ENCODE data around the gene RAD51B. TPM values are rescaled to one million over a fixed set of nuclear protein-coding genes. Genes with fewer than 3 reads are reported as not detected.

RAD51B gene
- total RNA-seq, 1 experiment from 2014 or later, result 23.3 TPM

- ChIA-PET CTCF (no interaction called here), POLR2A (ENCODE audit: low non-redundant PET) (interaction anchor here (0.6 kb wide), 1 partner anchor 465 kb away, joined by 4 read pairs; no protein-coding TSS in a partner anchor)
- intact Hi-C loops (cut with micrococcal nuclease; ENCODE audit: unreplicated experiment), result no loop called here
- H3K36me3 ChIP-seq (ENCODE audit: insufficient read depth, low read length, poor library complexity, severe bottlenecking), result no peaks in the 10 kb centered on the region
- peaks cover 21% of the 10 kb centered on the region for H3K4me1 ChIP-seq (ENCODE audit: insufficient read depth, low read length, poor library complexity, severe bottlenecking)
- no peak overlapping the region for H3K4me3 ChIP-seq (ENCODE audit: low read depth, low read length, poor library complexity, severe bottlenecking)
- no peak overlapping the region for H3K27ac ChIP-seq (ENCODE audit: low read depth, low read length, poor library complexity, severe bottlenecking)
- no TSS peak for BruUV-seq (replicated peaks)
- no peak for DNase-seq (ENCODE audit: low spot score)
- no peaks in the 10 kb centered on the region for H3K9me3 ChIP-seq (ENCODE audit: low read depth, low read length, poor library complexity, severe bottlenecking)
- H3K27me3 ChIP-seq (replicated peaks; ENCODE audit: insufficient read depth, low read depth, low read length, poor library complexity), result no peaks in the 10 kb centered on the region
- TF ChIP-seq EZH2 (IDR thresholded peaks at IDR 0.05; ENCODE audit: borderline replicate concordance, low read depth, low read length, poor library complexity, severe bottlenecking) (no peak), CTCF (conservative IDR thresholded peaks at IDR 0.05; ENCODE audit: low read depth, low read length) (no peak)
These were observed 545.2 kb downstream of the RAD51B start for GRCh38 chr14:68364792-68365192.

- BruUV-seq (replicated peaks), result no TSS peak
- no peaks in the 10 kb centered on the region for H3K36me3 ChIP-seq (ENCODE audit: insufficient read depth, low read length, poor library complexity, severe bottlenecking)
- H3K4me3 ChIP-seq (ENCODE audit: low read depth, low read length, poor library complexity, severe bottlenecking), result no peak overlapping the region
- TF ChIP-seq CTCF (conservative IDR thresholded peaks at IDR 0.05; ENCODE audit: low read depth, low read length) (no peak), EZH2 (IDR thresholded peaks at IDR 0.05; ENCODE audit: borderline replicate concordance, low read depth, low read length, poor library complexity, severe bottlenecking) (no peak)
- ChIA-PET POLR2A (ENCODE audit: low non-redundant PET) (interaction anchor here (0.6 kb wide), 1 partner anchor 464 kb away, joined by 4 read pairs; no protein-coding TSS in a partner anchor), CTCF (no interaction called here)
- H3K4me1 ChIP-seq (ENCODE audit: insufficient read depth, low read length, poor library complexity, severe bottlenecking), result peaks cover 25% of the 10 kb centered on the region
- no peak overlapping the region for H3K27ac ChIP-seq (ENCODE audit: low read depth, low read length, poor library complexity, severe bottlenecking)
- no peaks in the 10 kb centered on the region for H3K9me3 ChIP-seq (ENCODE audit: low read depth, low read length, poor library complexity, severe bottlenecking)
- no peaks in the 10 kb centered on the region for H3K27me3 ChIP-seq (replicated peaks; ENCODE audit: insufficient read depth, low read depth, low read length, poor library complexity)
- no peak for DNase-seq (ENCODE audit: low spot score)
- intact Hi-C loops (cut with micrococcal nuclease; ENCODE audit: unreplicated experiment), result no loop called here
These were observed 545.6 kb downstream of the RAD51B start for GRCh38 chr14:68365228-68365627.

GRCh38 chr14:68366656-68367055 is 547.1 kb downstream of the RAD51B start:
- Histone ChIP-seq H3K4me1 (ENCODE audit: insufficient read depth, low read length, poor library complexity, severe bottlenecking) (peaks cover 24% of the 10 kb centered on the region), H3K36me3 (ENCODE audit: insufficient read depth, low read length, poor library complexity, severe bottlenecking) (no peaks in the 10 kb centered on the region), H3K27me3 (replicated peaks; ENCODE audit: insufficient read depth, low read depth, low read length, poor library complexity) (no peaks in the 10 kb centered on the region), H3K4me3 (ENCODE audit: low read depth, low read length, poor library complexity, severe bottlenecking) (no peak overlapping the region), H3K27ac (ENCODE audit: low read depth, low read length, poor library complexity, severe bottlenecking) (no peak overlapping the region), H3K9me3 (ENCODE audit: low read depth, low read length, poor library complexity, severe bottlenecking) (no peaks in the 10 kb centered on the region)
- TF ChIP-seq EZH2 (IDR thresholded peaks at IDR 0.05; ENCODE audit: borderline replicate concordance, low read depth, low read length, poor library complexity, severe bottlenecking), result no peak
- no TSS peak for BruUV-seq (replicated peaks)
- DNase-seq (ENCODE audit: low spot score), result no peak
- CTCF ChIA-PET, result no interaction called here
- intact Hi-C loops (cut with micrococcal nuclease; ENCODE audit: unreplicated experiment), result no loop called here
- POLR2A ChIA-PET (ENCODE audit: low non-redundant PET), result no interaction called here

GRCh38 chr14:68367536-68367935 is 548.0 kb downstream of the RAD51B start:
- Histone ChIP-seq H3K36me3 (ENCODE audit: insufficient read depth, low read length, poor library complexity, severe bottlenecking) (no peaks in the 10 kb centered on the region), H3K4me1 (ENCODE audit: insufficient read depth, low read length, poor library complexity, severe bottlenecking) (peaks cover 24% of the 10 kb centered on the region), H3K9me3 (ENCODE audit: low read depth, low read length, poor library complexity, severe bottlenecking) (no peaks in the 10 kb centered on the region), H3K4me3 (ENCODE audit: low read depth, low read length, poor library complexity, severe bottlenecking) (no peak overlapping the region), H3K27me3 (replicated peaks; ENCODE audit: insufficient read depth, low read depth, low read length, poor library complexity) (no peaks in the 10 kb centered on the region), H3K27ac (ENCODE audit: low read depth, low read length, poor library complexity, severe bottlenecking) (no peak overlapping the region)
- intact Hi-C loops (cut with micrococcal nuclease; ENCODE audit: unreplicated experiment), result no loop called here
- ChIA-PET POLR2A (ENCODE audit: low non-redundant PET) (no interaction called here), CTCF (no interaction called here)
- TF ChIP-seq EZH2 (IDR thresholded peaks at IDR 0.05; ENCODE audit: borderline replicate concordance, low read depth, low read length, poor library complexity, severe bottlenecking), result no peak
- TF ChIP-seq CTCF (conservative IDR thresholded peaks at IDR 0.05; ENCODE audit: low read depth, low read length), result no peak
- no TSS peak for BruUV-seq (replicated peaks)
- no peak for DNase-seq (ENCODE audit: low spot score)

All from A673 (cell line).